Fibroblast of pulmonary artery (primary cell): ENCODE measurements around the gene TENM4.

Experiments
- DNase-seq: peaks from one replicate; pipeline ENCODE4 v3.0.0-alpha.2; 2010; ENCODE audit warnings: low read depth
- H3K4me3 ChIP-seq: replicated peaks from 2 replicates; pipeline ENCODE4 v1.5.1; 2011; ENCODE audit warnings: low read depth, mild to moderate bottlenecking, control low read depth, low read length, moderate library complexity
- TF ChIP-seq, protein P1 (sequence below): IDR thresholded peaks from 2 replicates; pipeline ENCODE4 v1.5.1; 2011; ENCODE audit warnings: mild to moderate bottlenecking, control low read depth, low read length, inconsistent platforms; ENCODE audit errors: missing control alignments

Gene TENM4

DNA sequence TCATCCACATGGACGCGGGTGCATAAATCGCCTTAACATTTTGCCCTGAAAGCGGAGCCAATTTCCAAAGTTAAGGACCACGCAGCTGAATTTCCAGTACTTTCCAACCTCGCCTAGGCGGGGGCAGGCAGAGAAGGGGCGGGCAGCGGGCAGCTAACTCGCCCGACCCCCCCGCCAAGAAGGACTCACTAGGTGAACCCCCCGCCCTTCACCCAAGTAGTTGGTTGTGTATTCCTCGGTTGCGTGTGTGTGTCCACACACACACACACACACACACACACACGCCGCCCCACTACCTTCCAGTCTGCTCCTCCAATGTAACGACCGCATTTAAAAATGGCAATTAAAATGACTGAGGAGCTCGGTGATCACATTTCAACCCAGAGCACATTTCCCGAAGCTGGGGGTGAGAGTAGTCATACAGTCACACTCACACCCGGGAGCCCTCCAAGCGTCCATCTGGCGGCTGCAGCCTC is 1.4 kb downstream of the TENM4 start:
- TF ChIP-seq, protein P1, sequence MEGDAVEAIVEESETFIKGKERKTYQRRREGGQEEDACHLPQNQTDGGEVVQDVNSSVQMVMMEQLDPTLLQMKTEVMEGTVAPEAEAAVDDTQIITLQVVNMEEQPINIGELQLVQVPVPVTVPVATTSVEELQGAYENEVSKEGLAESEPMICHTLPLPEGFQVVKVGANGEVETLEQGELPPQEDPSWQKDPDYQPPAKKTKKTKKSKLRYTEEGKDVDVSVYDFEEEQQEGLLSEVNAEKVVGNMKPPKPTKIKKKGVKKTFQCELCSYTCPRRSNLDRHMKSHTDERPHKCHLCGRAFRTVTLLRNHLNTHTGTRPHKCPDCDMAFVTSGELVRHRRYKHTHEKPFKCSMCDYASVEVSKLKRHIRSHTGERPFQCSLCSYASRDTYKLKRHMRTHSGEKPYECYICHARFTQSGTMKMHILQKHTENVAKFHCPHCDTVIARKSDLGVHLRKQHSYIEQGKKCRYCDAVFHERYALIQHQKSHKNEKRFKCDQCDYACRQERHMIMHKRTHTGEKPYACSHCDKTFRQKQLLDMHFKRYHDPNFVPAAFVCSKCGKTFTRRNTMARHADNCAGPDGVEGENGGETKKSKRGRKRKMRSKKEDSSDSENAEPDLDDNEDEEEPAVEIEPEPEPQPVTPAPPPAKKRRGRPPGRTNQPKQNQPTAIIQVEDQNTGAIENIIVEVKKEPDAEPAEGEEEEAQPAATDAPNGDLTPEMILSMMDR, result no peak
- DNase-seq, result no peak
- peak overlapping the region; percentile 51 for H3K4me3 ChIP-seq

DNA sequence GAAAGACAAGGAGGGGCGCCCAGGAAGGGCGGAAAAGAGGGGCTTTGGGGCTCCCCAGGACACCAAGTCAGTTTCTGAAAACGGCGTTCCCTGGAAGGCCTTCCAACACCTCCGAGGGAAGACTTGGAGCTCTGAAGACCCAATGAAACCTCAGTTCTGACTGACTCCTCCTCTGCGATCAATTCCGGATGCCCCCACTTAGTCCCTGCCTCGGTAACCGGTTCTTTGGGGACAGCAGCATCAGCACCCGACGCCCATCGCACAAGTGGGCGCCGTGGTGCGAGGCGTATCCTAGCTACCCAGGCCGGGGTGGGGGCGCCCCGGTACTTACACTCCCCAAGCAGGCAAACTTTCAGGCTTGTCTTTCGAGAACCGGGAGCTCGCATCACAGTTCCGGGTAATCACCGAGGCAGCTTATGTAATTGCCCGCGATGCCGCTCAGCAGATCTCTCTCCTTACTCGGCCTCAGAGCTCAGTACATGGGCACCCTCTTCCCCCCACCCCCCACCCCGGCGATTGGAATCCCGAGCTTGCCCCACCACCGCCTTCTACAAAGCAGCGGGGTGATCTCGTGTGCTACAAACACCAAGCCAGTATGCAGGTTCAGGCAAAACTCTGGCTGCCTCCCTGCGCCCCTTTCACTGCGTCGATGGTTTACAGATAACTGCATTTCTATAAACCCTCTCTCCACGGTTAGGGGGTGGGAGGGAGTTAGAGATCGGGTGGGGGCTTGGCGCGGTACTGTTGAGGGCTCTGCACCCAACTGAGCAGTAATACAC is 2.0 kb downstream of the TENM4 start:
- no peak for DNase-seq
- TF ChIP-seq, protein P1, result no peak
- H3K4me3 ChIP-seq, result peak overlapping the region; percentile 51

- DNase-seq, result no peak
- H3K4me3 ChIP-seq, result peak overlapping the region; percentile 46
- TF ChIP-seq, protein P1, result no peak
Observed at GRCh38 chr11:79437981-79438630, 2.7 kb downstream of the TENM4 start.

DNA sequence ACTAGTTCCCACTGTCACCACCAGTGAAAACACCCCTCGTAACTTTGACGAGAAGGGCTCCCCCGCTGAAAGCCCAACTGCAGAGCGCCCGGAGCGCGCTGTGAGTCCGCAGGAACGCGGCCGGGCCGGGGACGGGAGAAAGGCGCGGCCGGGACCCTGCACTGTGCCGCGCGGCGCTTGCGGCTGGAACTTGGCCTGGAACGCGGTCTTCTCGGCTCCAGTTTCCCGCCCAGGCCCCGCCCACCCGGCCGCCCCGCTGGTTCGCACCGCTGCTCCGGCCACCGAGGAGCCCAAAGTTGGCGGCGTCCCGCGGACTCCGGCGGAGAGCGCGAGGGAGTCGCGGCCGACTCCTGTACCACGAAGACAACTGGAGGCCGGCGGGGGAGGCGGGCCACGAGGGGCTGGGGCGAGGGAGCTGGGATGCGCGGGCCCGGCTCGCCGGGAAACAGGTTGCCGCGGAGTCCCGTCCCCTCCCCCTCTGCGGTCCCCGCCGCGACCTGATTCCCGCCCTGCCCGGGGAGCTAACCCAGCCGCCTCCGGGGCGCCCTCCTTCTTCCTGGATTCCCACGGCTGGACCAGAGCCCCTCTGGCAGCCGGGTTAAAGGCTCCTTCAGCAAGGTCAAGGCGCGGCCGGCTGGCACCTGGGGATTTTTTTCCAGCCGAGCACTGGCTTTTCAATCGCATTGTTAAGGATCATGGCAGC is 3.4 kb downstream of the TENM4 start:
- TF ChIP-seq, protein P1, result no peak
- peak overlapping the region; percentile 46 for H3K4me3 ChIP-seq
- DNase-seq, result no peak

DNA sequence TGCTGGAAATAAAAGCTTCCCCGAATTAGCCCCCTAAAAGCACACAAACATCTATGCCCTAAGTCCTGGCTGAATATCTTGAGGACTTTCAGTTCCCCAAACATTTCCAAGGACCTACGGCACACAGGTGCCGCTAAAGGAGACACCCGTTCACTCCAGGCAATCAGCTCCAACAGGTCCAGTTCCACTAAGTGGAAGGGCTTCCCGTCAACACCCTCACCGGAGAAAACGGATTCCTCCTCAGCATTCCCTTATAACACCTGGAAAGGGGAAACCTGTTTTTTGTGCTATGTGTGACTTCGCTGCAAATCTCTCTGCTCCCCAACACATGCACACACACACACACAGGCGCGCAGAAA is 3.9 kb downstream of the TENM4 start:
- H3K4me3 ChIP-seq, result peak overlapping the region; percentile 46
- DNase-seq, result no peak
- TF ChIP-seq, protein P1, result no peak

DNA sequence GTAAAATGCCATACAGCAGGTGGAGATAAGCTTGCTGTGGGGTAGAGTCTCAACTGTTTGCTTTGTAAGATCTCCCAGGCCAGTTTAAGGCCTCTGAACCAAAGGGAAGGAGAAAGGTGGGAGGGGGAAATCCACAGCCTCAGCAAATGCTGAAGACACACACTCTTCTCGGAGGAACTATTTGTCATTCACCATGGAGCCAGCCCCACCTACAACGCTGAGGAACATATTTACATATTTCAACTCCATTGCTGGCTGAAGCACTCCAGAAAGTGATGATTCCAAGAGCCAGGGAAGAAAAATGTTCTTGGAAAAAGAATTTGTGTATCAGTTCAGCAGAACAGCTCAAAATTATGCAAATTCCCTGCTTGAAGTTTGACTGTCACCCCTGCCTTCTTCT is 6.5 kb downstream of the TENM4 start:
- DNase-seq, result no peak
- no peak overlapping the region for H3K4me3 ChIP-seq
- TF ChIP-seq, protein P1, result no peak
